ENCODE measurements around the gene PPP1R13L.

PPP1R13L gene

GRCh38 chr19:45361608-45362007 lies 43.3 kb downstream of the PPP1R13L start:
- no peak for DNase-seq
- Histone ChIP-seq H3K79me2 (ENCODE audit: low read length) (no peaks in the 10 kb centered on the region), H4K20me1 (ENCODE audit: insufficient read depth, low read length) (no peaks in the 10 kb centered on the region), H3K27me3 (replicated peaks; ENCODE audit: insufficient read depth, low read length) (no peaks in the 10 kb centered on the region), H3K36me3 (replicated peaks; ENCODE audit: insufficient read depth, low read length) (no peaks in the 10 kb centered on the region), H3K4me1 (ENCODE audit: low read length) (no peaks in the 10 kb centered on the region), H3K9me2 (replicated peaks; ENCODE audit: insufficient read depth, low read length) (no peaks in the 10 kb centered on the region), H3K4me2 (ENCODE audit: low read depth, low read length) (no peak overlapping the region), H3K9ac (ENCODE audit: low read length) (no peak overlapping the region), H2AFZ (ENCODE audit: low read length) (no peak overlapping the region), H3K27ac (ENCODE audit: low read length) (no peak overlapping the region), H3F3A (ENCODE audit: insufficient read depth, low read length) (no peaks in the 10 kb centered on the region), H3K4me3 (ENCODE audit: low read length) (no peak overlapping the region), H3K9me3 (replicated peaks; ENCODE audit: insufficient read depth, low read length) (no peaks in the 10 kb centered on the region)
- TF ChIP-seq EZH2phosphoT487 (IDR thresholded peaks at IDR 0.05; ENCODE audit: low read length), result no peak
- TF ChIP-seq CTCF (IDR thresholded peaks at IDR 0.05; ENCODE audit: low read length), result no peak
- TF ChIP-seq EZH2 (optimal IDR thresholded peaks at IDR 0.05; ENCODE audit: low read depth, low read length), result no peak

GRCh38 chr19:45358213-45358792 lies 46.6 kb downstream of the PPP1R13L start:
- H3K36me3 ChIP-seq (replicated peaks; ENCODE audit: insufficient read depth, low read length), result no peaks in the 10 kb centered on the region

GRCh38 chr19:45357445-45357783 lies 47.5 kb downstream of the PPP1R13L start:
- Histone ChIP-seq H3K4me3 (ENCODE audit: low read length) (no peak overlapping the region), H3K27ac (ENCODE audit: low read length) (no peak overlapping the region), H3K79me2 (ENCODE audit: low read length) (no peaks in the 10 kb centered on the region), H4K20me1 (ENCODE audit: insufficient read depth, low read length) (no peaks in the 10 kb centered on the region), H3K4me1 (ENCODE audit: low read length) (no peaks in the 10 kb centered on the region), H3K9ac (ENCODE audit: low read length) (no peak overlapping the region), H3K9me3 (replicated peaks; ENCODE audit: insufficient read depth, low read length) (no peaks in the 10 kb centered on the region), H3K9me2 (replicated peaks; ENCODE audit: insufficient read depth, low read length) (no peaks in the 10 kb centered on the region), H3K4me2 (ENCODE audit: low read depth, low read length) (no peak overlapping the region), H2AFZ (ENCODE audit: low read length) (no peak overlapping the region), H3F3A (ENCODE audit: insufficient read depth, low read length) (no peaks in the 10 kb centered on the region), H3K36me3 (replicated peaks; ENCODE audit: insufficient read depth, low read length) (no peaks in the 10 kb centered on the region), H3K27me3 (replicated peaks; ENCODE audit: insufficient read depth, low read length) (no peaks in the 10 kb centered on the region)
- TF ChIP-seq EZH2phosphoT487 (IDR thresholded peaks at IDR 0.05; ENCODE audit: low read length), result no peak
- TF ChIP-seq EZH2 (optimal IDR thresholded peaks at IDR 0.05; ENCODE audit: low read depth, low read length), result no peak
- TF ChIP-seq CTCF (IDR thresholded peaks at IDR 0.05; ENCODE audit: low read length), result no peak
- DNase-seq, result no peak

More at GRCh38 chr19:45358213-45358792, 46.6 kb downstream of the PPP1R13L start:
- Histone ChIP-seq H3K27ac (ENCODE audit: low read length) (no peak overlapping the region), H3K4me2 (ENCODE audit: low read depth, low read length) (no peak overlapping the region), H3K4me3 (ENCODE audit: low read length) (no peak overlapping the region), H3K9me3 (replicated peaks; ENCODE audit: insufficient read depth, low read length) (no peaks in the 10 kb centered on the region), H3F3A (ENCODE audit: insufficient read depth, low read length) (no peaks in the 10 kb centered on the region), H3K79me2 (ENCODE audit: low read length) (no peaks in the 10 kb centered on the region), H3K9me2 (replicated peaks; ENCODE audit: insufficient read depth, low read length) (no peaks in the 10 kb centered on the region), H2AFZ (ENCODE audit: low read length) (no peak overlapping the region), H3K27me3 (replicated peaks; ENCODE audit: insufficient read depth, low read length) (no peaks in the 10 kb centered on the region), H4K20me1 (ENCODE audit: insufficient read depth, low read length) (no peaks in the 10 kb centered on the region), H3K9ac (ENCODE audit: low read length) (no peak overlapping the region), H3K4me1 (ENCODE audit: low read length) (no peaks in the 10 kb centered on the region)
- no peak for DNase-seq
- TF ChIP-seq EZH2 (optimal IDR thresholded peaks at IDR 0.05; ENCODE audit: low read depth, low read length) (no peak), CTCF (IDR thresholded peaks at IDR 0.05; ENCODE audit: low read length) (no peak), EZH2phosphoT487 (IDR thresholded peaks at IDR 0.05; ENCODE audit: low read length) (no peak)

Data from MM.1S (cell line).